GM12878 (cell line): ENCODE measurements around the gene TATDN3. TPM values are rescaled to one million over a fixed set of nuclear protein-coding genes. Genes with fewer than 3 reads are reported as not detected.

Source experiments
- ATAC-seq: fragments of 200-7000 bp; cut with Tn5 transposase; 3 replicates; pipeline ENCODE4 v1.9.1; 2020; ENCODE audit warnings: mild to moderate bottlenecking, moderate library complexity
- BruUV-seq: library from RNA; stranded (reverse); fragments of 400-500 nt; replicated peaks from 2 replicates; lab custom pipeline; 2021; lab: Mats Ljungman, UMichigan
- CTCF ChIA-PET: fragments of 300-600 bp; sonication (Branson Sonifier 250); formaldehyde crosslinking; extraction: SDS; loops from one replicate; lab custom pipeline; 2021; ENCODE audit warnings: inconsistent platforms; lab: Yijun Ruan, JAX
- POLR2A ChIA-PET: fragments of 350-600 bp; formaldehyde crosslinking; extraction: SDS; loops from one replicate; lab custom pipeline; 2021; ENCODE audit warnings: inconsistent platforms; lab: Charles Lee
- RAD21 ChIA-PET: fragments of 300-600 bp; sonication (Branson Sonifier 250); formaldehyde crosslinking; loops from one replicate; lab custom pipeline; 2023; ENCODE audit warnings: antibody characterized with exemption; ENCODE audit not compliant: unreplicated experiment; lab: Charles Lee
- SMC1A ChIA-PET: fragments of 300-600 bp; sonication (Branson Sonifier 250); formaldehyde crosslinking; loops from one replicate; lab custom pipeline; 2023; ENCODE audit not compliant: unreplicated experiment, uncharacterized antibody; lab: Charles Lee
- DNase-seq: peaks from one replicate; pipeline ENCODE4 v3.0.0-alpha.2; 2011; ENCODE audit warnings: low read depth, low spot score
- FAIRE-seq: peaks from 3 replicates; lab custom pipeline; 2011; peaks lifted over from hg19 to GRCh38; lab: Jason Lieb, UNC
- H2AFZ ChIP-seq: 2 replicates; pipeline ENCODE4 v1.6.0; 2011; ENCODE audit warnings: low read depth, low read length, control low read depth; ENCODE audit not compliant: control insufficient read depth
- H3K27ac ChIP-seq: 2 replicates; pipeline ENCODE4 v1.5.1; 2011; ENCODE audit warnings: control low read depth; ENCODE audit not compliant: control insufficient read depth, insufficient read depth
- H3K27me3 ChIP-seq, 2 experiments: replicated peaks in 1 of 2; 2 replicates each; pipeline versions ENCODE4 v1.6.0 to v1.6.1; 2011; ENCODE audit warnings: low read length in 1 of 2; ENCODE audit not compliant: control insufficient read depth in 2 of 2, insufficient read depth in 2 of 2
- H3K36me3 ChIP-seq, 2 experiments: 2 replicates each; pipeline ENCODE4 v1.5.1; 2011; ENCODE audit warnings: low read length in 1 of 2; ENCODE audit not compliant: control insufficient read depth in 2 of 2, insufficient read depth in 2 of 2
- H3K4me1 ChIP-seq: 2 replicates; pipeline ENCODE4 v1.6.1; 2011; ENCODE audit warnings: mild to moderate bottlenecking, low read length, moderate library complexity, mixed read lengths; ENCODE audit not compliant: control insufficient read depth, insufficient read depth
- H3K4me2 ChIP-seq: 2 replicates; pipeline ENCODE4 v1.6.0; 2011; ENCODE audit warnings: control low read depth; ENCODE audit not compliant: control insufficient read depth, insufficient read depth
- H3K4me3 ChIP-seq: fragments of 200-600 bp; sonication (generic); 2 replicates; pipeline ENCODE4 v1.5.1; 2016
- H3K79me2 ChIP-seq: 2 replicates; pipeline ENCODE4 v1.6.0; 2011; ENCODE audit warnings: low read length; ENCODE audit not compliant: control insufficient read depth, insufficient read depth
- H3K9ac ChIP-seq: 2 replicates; pipeline ENCODE4 v1.8.0; 2011; ENCODE audit warnings: low read length, control low read depth, mixed read lengths; ENCODE audit not compliant: control insufficient read depth, insufficient read depth
- H3K9me3 ChIP-seq: replicated peaks from 3 replicates; pipeline ENCODE4 v1.5.1; 2011; ENCODE audit warnings: mild to moderate bottlenecking, low read length; ENCODE audit not compliant: control insufficient read depth, insufficient read depth
- H4K20me1 ChIP-seq: 2 replicates; pipeline ENCODE4 v1.6.0; 2011; ENCODE audit not compliant: control insufficient read depth, insufficient read depth
- BCL3 ChIP-seq: IDR thresholded peaks from 2 replicates; pipeline ENCODE4 v1.6.1; 2011; ENCODE audit warnings: borderline replicate concordance, low read depth, mild to moderate bottlenecking, moderate library complexity, low read length; ENCODE audit not compliant: insufficient read depth, poor library complexity, severe bottlenecking
- E2F8 ChIP-seq: fragments of 450-650 bp; IDR thresholded peaks from 2 replicates; pipeline ENCODE4 v1.6.1; 2018; ENCODE audit warnings: mild to moderate bottlenecking, low read depth, moderate library complexity; ENCODE audit not compliant: partially characterized antibody
- MTA3 ChIP-seq: IDR thresholded peaks from 2 replicates; pipeline ENCODE4 v1.6.1; 2012; ENCODE audit warnings: low read length, inconsistent platforms, borderline replicate concordance
- NRF1 ChIP-seq: conservative IDR thresholded peaks from 2 replicates; pipeline ENCODE4 v1.6.1; 2011; ENCODE audit warnings: mild to moderate bottlenecking, low read depth, low read length, improper control_type of control experiment
- POLR2AphosphoS5 ChIP-seq: IDR thresholded peaks from 2 replicates; pipeline ENCODE4 v1.6.1; 2011; ENCODE audit warnings: mild to moderate bottlenecking, low read length, inconsistent platforms
- RCOR1 ChIP-seq: conservative IDR thresholded peaks from 2 replicates; pipeline ENCODE4 v1.6.1; 2012; ENCODE audit warnings: low read depth, low read length, improper control_type of control experiment
- RFX5 ChIP-seq: IDR thresholded peaks from 2 replicates; pipeline ENCODE4 v1.6.1; 2011; ENCODE audit warnings: low read depth, low read length, improper control_type of control experiment
- ZBED1 ChIP-seq: IDR thresholded peaks from 2 replicates; pipeline ENCODE4 v1.6.1; 2016; ENCODE audit warnings: borderline replicate concordance
- ZNF384 ChIP-seq: IDR thresholded peaks from 2 replicates; pipeline ENCODE4 v1.6.1; 2012; ENCODE audit warnings: low read depth, mild to moderate bottlenecking, low read length, improper control_type of control experiment, borderline replicate concordance
- in situ Hi-C: fragments of 300-500 bp; cut with MboI; formaldehyde crosslinking; loops from 9 replicates; pipeline ENCODE4 v1.14.3; 2018; ENCODE audit warnings: mixed read lengths
- intact Hi-C: fragments of 100-400 bp; cut with micrococcal nuclease; formaldehyde crosslinking; loops from one replicate; pipeline ENCODE4 v1.14.2; 2022; ENCODE audit not compliant: unreplicated experiment
- polyA plus RNA-seq, 11 experiments: library from polyadenylated mRNA; depleted of rRNA in 4 of 11; unstranded in 6 of 11; stranded (reverse) in 5 of 11; fragments of >200 nt; fragmentation: Nextera tagmentation in 4 of 11; fragmentation: Illumina TruSeq in 1 of 11; extraction: Ambion mirVana in 4 of 11; extraction: Trizol in 1 of 11; gene quantifications; 1 replicate in 1 of 11; 2 replicates in 10 of 11; pipeline versions ENCODE4 v1.2.1 to v1.2.3, GENCODE V29; 2011 to 2016; ENCODE audit warnings: inconsistent platforms in 2 of 11, missing spikeins in 2 of 11, low read depth in 1 of 11
- total RNA-seq, 4 experiments: library from RNA; depleted of rRNA in 3 of 4; stranded (reverse); fragments of >200 nt in 3 of 4; fragmentation: Illumina TruSeq in 1 of 4; extraction: Trizol in 1 of 4; gene quantifications; 2 replicates each; pipeline versions ENCODE4 v1.2.1 to v1.2.3, GENCODE V29; 2013 to 2021
- TF ChIP-seq, protein P1 (sequence below): fragments of 150-350 bp; IDR thresholded peaks from 2 replicates; pipeline ENCODE4 v1.6.1; 2014; ENCODE audit warnings: mild to moderate bottlenecking, low read depth, low read length
- TF ChIP-seq, protein P2 (sequence below): fragments of 450-650 bp; formaldehyde crosslinking; IDR thresholded peaks from 2 replicates; pipeline ENCODE4 v1.5.0; 2022; ENCODE audit warnings: mild to moderate bottlenecking, missing genetic modification characterization

TATDN3 gene
- total and polyA plus RNA-seq, 10 of the 15 experiments (the other 5 are each of a cell fraction or from before 2014, with no cell fraction given): 15.5 to 40.0 (median 22.7) TPM

DNA sequence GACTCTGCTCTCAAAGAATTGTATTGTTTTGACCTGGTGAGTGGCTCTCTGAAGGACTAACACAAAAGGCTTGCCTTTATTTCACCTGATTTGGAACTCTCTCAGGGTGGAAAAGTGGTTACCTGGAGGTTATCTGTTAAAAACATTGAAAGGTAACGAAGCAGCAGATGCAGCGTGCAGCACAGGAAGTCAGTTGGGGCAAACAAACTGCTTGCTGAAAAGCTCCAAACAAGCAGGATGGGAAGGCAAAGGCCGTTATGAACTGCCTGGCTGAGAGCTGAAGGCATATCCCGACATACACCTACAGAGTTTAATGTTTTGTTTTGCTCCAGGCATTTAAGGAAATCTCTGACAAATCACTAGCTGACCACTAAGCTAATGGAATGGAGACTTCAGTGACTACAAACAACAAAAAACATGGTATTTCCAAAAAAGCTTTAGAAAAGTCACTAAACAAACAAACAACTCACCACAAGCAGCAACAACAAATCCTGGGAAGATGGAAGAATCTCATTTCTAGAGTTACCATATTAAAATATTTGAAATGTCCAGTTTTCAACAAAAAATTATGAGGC, 47.7 kb upstream of the TATDN3 start (continued):
- no peak for TF ChIP-seq E2F8
- no peak for TF ChIP-seq ZNF384
- TF ChIP-seq MTA3: no peak
- TF ChIP-seq, protein P1, sequence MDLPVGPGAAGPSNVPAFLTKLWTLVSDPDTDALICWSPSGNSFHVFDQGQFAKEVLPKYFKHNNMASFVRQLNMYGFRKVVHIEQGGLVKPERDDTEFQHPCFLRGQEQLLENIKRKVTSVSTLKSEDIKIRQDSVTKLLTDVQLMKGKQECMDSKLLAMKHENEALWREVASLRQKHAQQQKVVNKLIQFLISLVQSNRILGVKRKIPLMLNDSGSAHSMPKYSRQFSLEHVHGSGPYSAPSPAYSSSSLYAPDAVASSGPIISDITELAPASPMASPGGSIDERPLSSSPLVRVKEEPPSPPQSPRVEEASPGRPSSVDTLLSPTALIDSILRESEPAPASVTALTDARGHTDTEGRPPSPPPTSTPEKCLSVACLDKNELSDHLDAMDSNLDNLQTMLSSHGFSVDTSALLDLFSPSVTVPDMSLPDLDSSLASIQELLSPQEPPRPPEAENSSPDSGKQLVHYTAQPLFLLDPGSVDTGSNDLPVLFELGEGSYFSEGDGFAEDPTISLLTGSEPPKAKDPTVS: no peak
- TF ChIP-seq NRF1: no peak

GRCh38 chr1:212745303-212745702, 46.4 kb upstream of the TATDN3 start:
- ChIA-PET POLR2A (interaction anchor here (0.7 kb wide), 1 partner anchor 36 kb away, joined by 3 read pairs; no protein-coding TSS in a partner anchor), SMC1A (interaction anchor here (0.7 to 2.3 kb wide), 7 partner anchors 10 to 262 kb away, joined by 3 to 8 read pairs (median 4); no protein-coding TSS in a partner anchor), RAD21 (interaction anchor here (1.2 kb wide), 1 partner anchor 80 kb away, joined by 6 read pairs; no protein-coding TSS in a partner anchor), CTCF (interaction anchor here (1.1 to 1.9 kb wide), 3 partner anchors 10 to 268 kb away, joined by 3 to 7 read pairs (median 7); no protein-coding TSS in a partner anchor)
- H3K27me3 ChIP-seq: no peaks in the 10 kb centered on the region
- peaks cover 0 to 2% of the 10 kb centered on the region in 2 experiments; a peak in 1 of 4 replicates for H3K36me3 ChIP-seq
- H4K20me1 ChIP-seq: no peaks in the 10 kb centered on the region
- ATAC-seq (no peak), FAIRE-seq (no peak), DNase-seq (no peak)
- H3K4me3 ChIP-seq: no peak overlapping the region
- H2AFZ ChIP-seq: no peak overlapping the region
- no peak overlapping the region for H3K27ac ChIP-seq
- H3K79me2 ChIP-seq: peaks cover 2% of the 10 kb centered on the region; the same call in 1 of the 2 replicates
- peaks cover 9% of the 10 kb centered on the region; the same call in 2 of the 3 replicates for H3K9me3 ChIP-seq
- intact Hi-C loops (no loop called here), in situ Hi-C loops (no loop called here)
- BruUV-seq: no TSS peak
- H3K4me1 ChIP-seq: peaks cover 16% of the 10 kb centered on the region
- no peak overlapping the region for H3K9ac ChIP-seq
- no peak overlapping the region for H3K4me2 ChIP-seq
- TF ChIP-seq BCL3 (no peak), ZBED1 (no peak), POLR2AphosphoS5 (no peak), RCOR1 (no peak), RFX5 (no peak)
- TF ChIP-seq, protein P2, sequence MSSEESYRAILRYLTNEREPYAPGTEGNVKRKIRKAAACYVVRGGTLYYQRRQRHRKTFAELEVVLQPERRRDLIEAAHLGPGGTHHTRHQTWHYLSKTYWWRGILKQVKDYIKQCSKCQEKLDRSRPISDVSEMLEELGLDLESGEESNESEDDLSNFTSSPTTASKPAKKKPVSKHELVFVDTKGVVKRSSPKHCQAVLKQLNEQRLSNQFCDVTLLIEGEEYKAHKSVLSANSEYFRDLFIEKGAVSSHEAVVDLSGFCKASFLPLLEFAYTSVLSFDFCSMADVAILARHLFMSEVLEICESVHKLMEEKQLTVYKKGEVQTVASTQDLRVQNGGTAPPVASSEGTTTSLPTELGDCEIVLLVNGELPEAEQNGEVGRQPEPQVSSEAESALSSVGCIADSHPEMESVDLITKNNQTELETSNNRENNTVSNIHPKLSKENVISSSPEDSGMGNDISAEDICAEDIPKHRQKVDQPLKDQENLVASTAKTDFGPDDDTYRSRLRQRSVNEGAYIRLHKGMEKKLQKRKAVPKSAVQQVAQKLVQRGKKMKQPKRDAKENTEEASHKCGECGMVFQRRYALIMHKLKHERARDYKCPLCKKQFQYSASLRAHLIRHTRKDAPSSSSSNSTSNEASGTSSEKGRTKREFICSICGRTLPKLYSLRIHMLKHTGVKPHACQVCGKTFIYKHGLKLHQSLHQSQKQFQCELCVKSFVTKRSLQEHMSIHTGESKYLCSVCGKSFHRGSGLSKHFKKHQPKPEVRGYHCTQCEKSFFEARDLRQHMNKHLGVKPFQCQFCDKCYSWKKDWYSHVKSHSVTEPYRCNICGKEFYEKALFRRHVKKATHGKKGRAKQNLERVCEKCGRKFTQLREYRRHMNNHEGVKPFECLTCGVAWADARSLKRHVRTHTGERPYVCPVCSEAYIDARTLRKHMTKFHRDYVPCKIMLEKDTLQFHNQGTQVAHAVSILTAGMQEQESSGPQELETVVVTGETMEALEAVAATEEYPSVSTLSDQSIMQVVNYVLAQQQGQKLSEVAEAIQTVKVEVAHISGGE (CRISPR knock-in tag): no peak
